ENCODE results near the gene CRACDL. TPM values are rescaled to one million over a fixed set of nuclear protein-coding genes. Genes with fewer than 3 reads are reported as not detected.

CRACDL gene
- total RNA-seq = 1.6 and 2.1 TPM in 2 replicates
- long read RNA-seq = 0 reads

DNA sequence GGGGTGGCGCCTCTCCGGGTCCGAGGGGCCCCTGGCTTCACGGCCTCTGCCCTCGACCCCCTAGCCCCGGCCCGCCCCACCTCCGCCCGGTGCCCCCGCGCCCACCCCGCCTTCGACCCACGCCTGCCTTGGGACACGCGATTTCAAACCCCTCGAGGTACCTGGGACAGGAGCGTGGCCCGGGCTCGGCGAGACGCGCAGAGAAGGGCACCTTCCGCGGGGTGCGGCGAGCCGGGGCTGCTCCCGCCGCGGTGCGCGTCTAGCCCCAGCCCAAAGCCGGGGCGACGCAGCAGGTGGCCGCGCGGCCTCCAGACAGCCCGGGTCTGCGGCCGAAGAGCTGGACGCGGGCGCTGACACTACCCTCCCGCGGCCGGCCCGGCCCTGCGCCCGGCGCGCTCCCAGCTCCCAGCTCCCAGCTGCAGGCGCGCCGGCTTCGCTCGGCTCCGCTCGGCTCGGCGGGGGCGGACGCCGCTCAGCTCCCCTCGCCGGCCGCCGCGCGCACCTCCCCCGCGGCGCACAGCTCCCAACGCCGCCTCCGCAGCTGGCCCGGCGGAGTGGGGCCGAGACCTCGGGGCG is at the start of gene CRACDL:
CRACDL (minus strand) TSS at position 449 of the 576 bp plus-strand sequence. CDS start 89,425 bp downstream, outside the sequence.
- TF ChIP-seq, protein P1, sequence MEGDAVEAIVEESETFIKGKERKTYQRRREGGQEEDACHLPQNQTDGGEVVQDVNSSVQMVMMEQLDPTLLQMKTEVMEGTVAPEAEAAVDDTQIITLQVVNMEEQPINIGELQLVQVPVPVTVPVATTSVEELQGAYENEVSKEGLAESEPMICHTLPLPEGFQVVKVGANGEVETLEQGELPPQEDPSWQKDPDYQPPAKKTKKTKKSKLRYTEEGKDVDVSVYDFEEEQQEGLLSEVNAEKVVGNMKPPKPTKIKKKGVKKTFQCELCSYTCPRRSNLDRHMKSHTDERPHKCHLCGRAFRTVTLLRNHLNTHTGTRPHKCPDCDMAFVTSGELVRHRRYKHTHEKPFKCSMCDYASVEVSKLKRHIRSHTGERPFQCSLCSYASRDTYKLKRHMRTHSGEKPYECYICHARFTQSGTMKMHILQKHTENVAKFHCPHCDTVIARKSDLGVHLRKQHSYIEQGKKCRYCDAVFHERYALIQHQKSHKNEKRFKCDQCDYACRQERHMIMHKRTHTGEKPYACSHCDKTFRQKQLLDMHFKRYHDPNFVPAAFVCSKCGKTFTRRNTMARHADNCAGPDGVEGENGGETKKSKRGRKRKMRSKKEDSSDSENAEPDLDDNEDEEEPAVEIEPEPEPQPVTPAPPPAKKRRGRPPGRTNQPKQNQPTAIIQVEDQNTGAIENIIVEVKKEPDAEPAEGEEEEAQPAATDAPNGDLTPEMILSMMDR (IDR thresholded peaks at IDR 0.05; ENCODE audit: unreplicated experiment) = no peak
- Mint-ChIP-seq H3K4me1 (ENCODE audit: low read depth) (peaks cover 2% of the 10 kb centered on the region), H3K27me3 (peaks cover 82% of the 10 kb centered on the region), H3K4me3 (ENCODE audit: low read depth) (peak within 1 kb of the TSS; percentile 66), H3K36me3 (ENCODE audit: insufficient read depth) (no peaks in the 10 kb centered on the region), H3K27ac (no peak within 1 kb of the TSS), H3K9me3 (ENCODE audit: low read depth) (no peaks in the 10 kb centered on the region)
- no peak for DNase-seq (ENCODE audit: low spot score, unreplicated experiment)

- TF ChIP-seq, protein P1 (IDR thresholded peaks at IDR 0.05; ENCODE audit: unreplicated experiment) = no peak
- H3K27ac Mint-ChIP-seq = no peak overlapping the region
- no peak for DNase-seq (ENCODE audit: low spot score, unreplicated experiment)
- peaks cover 31% of the 10 kb centered on the region for H3K9me3 Mint-ChIP-seq (ENCODE audit: low read depth)
- H3K27me3 Mint-ChIP-seq = no peaks in the 10 kb centered on the region
- H3K36me3 Mint-ChIP-seq (ENCODE audit: insufficient read depth) = peaks cover 3% of the 10 kb centered on the region
- H3K4me1 Mint-ChIP-seq (ENCODE audit: low read depth) = no peaks in the 10 kb centered on the region
- H3K4me3 Mint-ChIP-seq (ENCODE audit: low read depth) = no peak overlapping the region
Observed at GRCh38 chr2:98975611-98976010, 39.6 kb upstream of the CRACDL start.

DNA sequence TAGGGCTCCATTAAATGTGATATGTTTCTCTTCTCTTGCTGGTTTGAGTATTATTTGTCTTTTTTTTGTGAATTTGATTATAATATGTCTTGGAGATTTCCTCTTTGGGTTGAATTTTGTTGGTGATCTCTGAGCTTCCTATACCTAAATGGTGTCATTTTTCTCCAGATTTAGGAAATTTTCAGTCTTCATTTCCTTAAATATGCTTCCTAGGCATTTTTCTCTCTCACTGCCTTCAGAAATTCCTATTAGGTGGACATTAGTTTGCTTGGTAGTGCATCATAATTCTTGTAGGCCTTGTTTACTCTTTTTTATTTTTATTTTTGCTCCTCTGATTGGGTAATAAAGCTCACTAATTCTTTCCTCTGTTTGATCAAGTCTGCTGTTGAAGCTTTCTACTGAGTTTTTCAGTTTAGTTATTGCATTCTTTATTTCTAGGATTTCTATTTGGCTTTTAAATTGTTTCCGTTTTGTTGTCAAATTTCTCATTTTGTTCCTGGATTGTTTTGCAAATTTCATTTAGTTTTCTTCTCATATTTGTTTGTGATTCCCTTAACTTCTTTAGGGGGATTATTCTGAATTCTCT is 36.6 kb upstream of the CRACDL start:
- H3K4me1 Mint-ChIP-seq (ENCODE audit: low read depth) = no peaks in the 10 kb centered on the region
- peaks cover 54% of the 10 kb centered on the region for H3K9me3 Mint-ChIP-seq (ENCODE audit: low read depth)
- H3K4me3 Mint-ChIP-seq (ENCODE audit: low read depth) = no peak overlapping the region
- no peaks in the 10 kb centered on the region for H3K27me3 Mint-ChIP-seq
- TF ChIP-seq, protein P1 (IDR thresholded peaks at IDR 0.05; ENCODE audit: unreplicated experiment) = no peak
- no peak for DNase-seq (ENCODE audit: low spot score, unreplicated experiment)
- peaks cover 2% of the 10 kb centered on the region for H3K36me3 Mint-ChIP-seq (ENCODE audit: insufficient read depth)
- H3K27ac Mint-ChIP-seq = no peak overlapping the region

GRCh38 chr2:98959810-98960507 is 23.9 kb upstream of the CRACDL start:
- no peak for DNase-seq (ENCODE audit: low spot score, unreplicated experiment)
- TF ChIP-seq, protein P1 (IDR thresholded peaks at IDR 0.05; ENCODE audit: unreplicated experiment) = no peak
- H3K27ac Mint-ChIP-seq = no peak overlapping the region
- peaks cover 16% of the 10 kb centered on the region for H3K9me3 Mint-ChIP-seq (ENCODE audit: low read depth)
- no peak overlapping the region for H3K4me3 Mint-ChIP-seq (ENCODE audit: low read depth)
- H3K27me3 Mint-ChIP-seq = peaks cover 19% of the 10 kb centered on the region
- no peaks in the 10 kb centered on the region for H3K36me3 Mint-ChIP-seq (ENCODE audit: insufficient read depth)
- H3K4me1 Mint-ChIP-seq (ENCODE audit: low read depth) = no peaks in the 10 kb centered on the region

DNA sequence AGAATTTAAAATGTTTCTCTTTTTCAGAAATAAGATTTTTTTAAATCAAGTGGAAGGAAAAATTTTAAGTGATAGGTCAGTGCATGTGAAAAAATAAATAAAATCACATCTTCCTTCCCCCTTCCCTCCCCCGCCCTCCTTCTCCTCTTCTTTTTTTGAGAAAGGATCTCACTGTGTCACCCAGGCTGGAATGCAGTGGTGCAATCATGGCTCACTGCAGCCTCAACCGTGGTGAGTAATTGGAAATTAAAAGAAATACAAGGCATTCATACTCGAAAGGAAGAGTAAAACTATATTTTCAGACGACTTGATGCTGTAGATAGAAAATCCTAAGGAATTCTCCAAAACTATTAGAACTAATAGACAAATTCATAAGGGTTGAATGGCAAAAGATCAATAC is 16.9 kb upstream of the CRACDL start:
- Mint-ChIP-seq H3K9me3 (ENCODE audit: low read depth) (no peaks in the 10 kb centered on the region), H3K4me1 (ENCODE audit: low read depth) (no peaks in the 10 kb centered on the region), H3K27me3 (peaks cover 33% of the 10 kb centered on the region), H3K4me3 (ENCODE audit: low read depth) (no peak overlapping the region), H3K27ac (no peak overlapping the region), H3K36me3 (ENCODE audit: insufficient read depth) (no peaks in the 10 kb centered on the region)
- no peak for DNase-seq (ENCODE audit: low spot score, unreplicated experiment)
- TF ChIP-seq, protein P1 (IDR thresholded peaks at IDR 0.05; ENCODE audit: unreplicated experiment) = no peak
